Tibial nerve (tissue), 4 donors: Measurements from ENCODE around the gene CSTF2. TPM values are rescaled to one million over a fixed set of nuclear protein-coding genes. Genes with fewer than 3 reads are reported as not detected.
"Not testable (repeated sequence)": the region's sequence is repeated elsewhere in the genome, so short reads cannot be mapped to it uniquely, and the experiment has no call there.

Experiments
- DNase-seq, 2 donors: peaks; one replicate each; pipeline ENCODE4 v3.0.0-alpha.2; 2019; ENCODE audit warnings: low spot score in 2 of 2
- H3K27ac ChIP-seq, 4 donors: fragments of 200-600 bp; sonication (generic) in 3 of 4; one replicate each; pipeline ENCODE4 v1.5.1; 2017 to 2019; ENCODE audit warnings: mild to moderate bottlenecking in 1 of 4
- H3K27me3 ChIP-seq, 2 donors: fragments of 200-600 bp; sonication (generic) in 1 of 2; one replicate each; pipeline versions ENCODE4 v1.5.1 to v1.6.0; 2017 to 2019
- H3K36me3 ChIP-seq, 3 donors: fragments of 200-600 bp; sonication (generic); one replicate each; pipeline ENCODE4 v1.5.1; 2018 to 2019
- H3K4me1 ChIP-seq, 4 donors: fragments of 200-600 bp; sonication (generic) in 3 of 4; one replicate each; pipeline ENCODE4 v1.5.1; 2017 to 2019
- H3K4me3 ChIP-seq, 4 donors: fragments of 200-600 bp; sonication (generic) in 3 of 4; one replicate each; pipeline ENCODE4 v1.5.1; 2017 to 2019; ENCODE audit warnings: mild to moderate bottlenecking in 1 of 4, moderate library complexity in 1 of 4
- H3K9me3 ChIP-seq, 4 donors: fragments of 200-600 bp; sonication (generic) in 3 of 4; one replicate each; pipeline ENCODE4 v1.5.1; 2017 to 2019
- EP300 ChIP-seq, 2 donors: sonication (generic); formaldehyde crosslinking; IDR thresholded peaks; one replicate each; pipeline ENCODE4 v1.6.1; 2017; ENCODE audit warnings: antibody characterized with exemption in 2 of 2, mild to moderate bottlenecking in 1 of 2
- POLR2A ChIP-seq, 2 donors: fragments of 450-650 bp; IDR thresholded peaks; one replicate each; pipeline ENCODE4 v1.6.1; 2017; ENCODE audit warnings: antibody characterized with exemption in 2 of 2, mild to moderate bottlenecking in 2 of 2, moderate library complexity in 2 of 2
- WGBS, 2 donors: methylation state at CpG; one replicate each; pipeline ENCODE4 v1.1.5; 2018; 5-methylcytosine and 5-hydroxymethylcytosine counted together
- total RNA-seq, 4 donors: library from RNA; depleted of rRNA; stranded (reverse); fragments of >200 nt; gene quantifications; one replicate each; pipeline ENCODE4 v1.1.0, GENCODE V29; 2016
- TF ChIP-seq, protein P1 (sequence below), 5 experiments: fragments of 200-600 bp in 3 of 5; fragments of 450-650 bp in 2 of 5; sonication (generic) in 3 of 5; IDR thresholded peaks; one replicate each; pipeline ENCODE4 v1.5.1; 2016 to 2019; ENCODE audit warnings: antibody characterized with exemption in 5 of 5, mild to moderate bottlenecking in 3 of 5, moderate library complexity in 2 of 5

CSTF2 gene
- total RNA-seq, 4 donors from 2014 or later, result 5.7 to 17.7 (median 14.2) TPM

DNA sequence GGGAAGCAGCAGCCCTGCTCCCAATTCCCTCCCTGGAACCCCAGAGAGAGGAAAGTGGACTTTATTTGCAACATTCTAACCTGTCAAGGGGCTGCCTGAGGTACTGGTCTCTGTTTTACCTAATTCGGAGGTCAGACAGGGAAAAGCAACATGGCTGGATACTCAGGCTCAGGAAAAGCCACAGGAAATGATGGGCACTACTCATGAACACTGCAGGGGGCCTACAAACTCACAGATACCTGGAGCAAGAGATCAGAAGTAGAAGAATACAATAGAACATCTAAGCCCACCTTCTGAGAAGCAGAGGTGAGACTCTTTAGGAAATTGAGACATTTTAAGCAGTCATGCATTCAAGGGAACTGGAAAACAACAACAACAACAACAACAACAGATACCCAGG, 15.4 kb upstream of the CSTF2 start:
- Histone ChIP-seq H3K4me3 (no peak overlapping the region), H3K27me3 (no peaks in the 10 kb centered on the region), H3K36me3 (no peaks in the 10 kb centered on the region), H3K9me3 (peaks cover 0 to 4% (median 0%) of the 10 kb centered on the region in 4 donors), H3K27ac (no peak overlapping the region), H3K4me1 (no peaks in the 10 kb centered on the region)
- no peak for DNase-seq
- TF ChIP-seq POLR2A (IDR thresholded peaks at IDR 0.05) (no peak), EP300 (IDR thresholded peaks at IDR 0.05) (no peak)
- TF ChIP-seq, protein P1, sequence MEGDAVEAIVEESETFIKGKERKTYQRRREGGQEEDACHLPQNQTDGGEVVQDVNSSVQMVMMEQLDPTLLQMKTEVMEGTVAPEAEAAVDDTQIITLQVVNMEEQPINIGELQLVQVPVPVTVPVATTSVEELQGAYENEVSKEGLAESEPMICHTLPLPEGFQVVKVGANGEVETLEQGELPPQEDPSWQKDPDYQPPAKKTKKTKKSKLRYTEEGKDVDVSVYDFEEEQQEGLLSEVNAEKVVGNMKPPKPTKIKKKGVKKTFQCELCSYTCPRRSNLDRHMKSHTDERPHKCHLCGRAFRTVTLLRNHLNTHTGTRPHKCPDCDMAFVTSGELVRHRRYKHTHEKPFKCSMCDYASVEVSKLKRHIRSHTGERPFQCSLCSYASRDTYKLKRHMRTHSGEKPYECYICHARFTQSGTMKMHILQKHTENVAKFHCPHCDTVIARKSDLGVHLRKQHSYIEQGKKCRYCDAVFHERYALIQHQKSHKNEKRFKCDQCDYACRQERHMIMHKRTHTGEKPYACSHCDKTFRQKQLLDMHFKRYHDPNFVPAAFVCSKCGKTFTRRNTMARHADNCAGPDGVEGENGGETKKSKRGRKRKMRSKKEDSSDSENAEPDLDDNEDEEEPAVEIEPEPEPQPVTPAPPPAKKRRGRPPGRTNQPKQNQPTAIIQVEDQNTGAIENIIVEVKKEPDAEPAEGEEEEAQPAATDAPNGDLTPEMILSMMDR (IDR thresholded peaks at IDR 0.05), result no peak
- 54 to 56% methylated on average over 1 of the region's 1 CpG for WGBS, 2 donors

DNA sequence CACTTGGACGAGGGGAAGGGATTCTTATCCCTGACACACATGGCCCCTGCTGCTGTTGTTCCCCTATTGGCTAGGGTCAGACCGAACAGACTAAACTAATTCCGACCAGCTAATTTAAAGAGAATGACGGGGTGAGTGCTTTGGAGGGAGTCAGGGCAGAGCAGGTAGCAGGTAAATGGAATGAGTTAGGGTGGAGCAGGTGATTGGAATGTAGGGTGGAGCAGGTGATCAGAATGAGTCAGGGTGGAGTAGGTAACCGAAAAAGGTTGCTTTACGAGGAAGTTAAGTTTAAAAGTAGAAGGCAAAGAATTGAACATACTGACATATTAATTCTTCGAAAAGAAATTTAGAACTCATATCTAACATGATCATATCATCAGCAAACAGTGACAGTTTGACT, 11.9 kb upstream of the CSTF2 start:
- not testable (repeated sequence) for H3K4me3 ChIP-seq, H3K27me3 ChIP-seq, H3K27ac ChIP-seq, DNase-seq, H3K9me3 ChIP-seq, H3K36me3 ChIP-seq, H3K4me1 ChIP-seq
- 86 to 95% methylated on average over 7 of the region's 7 CpGs for WGBS, 2 donors

DNA sequence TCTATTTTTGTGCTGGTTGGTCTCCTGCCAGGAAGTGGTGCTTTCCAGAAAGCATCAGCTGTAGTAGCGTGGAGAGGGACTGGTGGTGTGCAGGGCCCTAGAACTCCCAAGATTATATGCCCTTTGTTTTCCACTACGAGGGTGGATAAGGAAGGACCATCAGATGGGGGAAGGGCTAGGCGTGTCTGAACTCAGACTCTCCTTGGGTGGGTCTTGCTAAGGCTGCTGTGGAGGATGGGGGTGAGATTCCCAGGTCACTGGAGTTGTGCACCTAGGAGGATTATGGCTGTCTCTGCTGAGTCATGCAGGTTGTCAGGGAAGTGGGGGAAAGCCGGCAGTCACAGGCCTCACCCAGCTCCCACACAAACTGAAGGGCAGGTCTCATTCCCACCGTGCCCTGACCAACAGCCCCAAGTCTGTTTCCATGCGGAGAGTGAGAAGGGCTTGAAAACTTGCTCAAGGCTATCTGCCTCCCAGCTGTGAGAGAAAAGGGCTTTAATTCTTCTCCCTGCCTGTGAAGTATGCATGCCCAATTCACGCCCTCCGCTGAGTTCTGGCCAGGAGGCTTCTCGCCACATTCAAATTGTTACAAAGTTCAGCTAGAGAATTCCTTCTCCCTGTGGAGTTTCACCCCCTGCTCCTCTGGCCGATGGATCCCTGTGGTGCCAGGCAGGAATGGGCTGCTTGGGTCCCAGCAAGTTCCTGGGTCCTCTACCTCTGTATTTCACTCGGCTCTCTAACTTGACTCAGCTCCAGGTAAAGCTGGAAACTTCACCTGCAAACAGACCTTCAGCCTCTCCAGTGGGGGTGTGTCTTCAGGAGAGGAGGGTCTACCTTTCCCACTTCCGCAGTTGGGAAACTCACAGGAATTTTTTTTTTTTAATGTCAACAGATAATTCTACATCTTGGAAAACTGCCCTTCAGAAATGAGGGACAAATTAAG, 7.7 kb upstream of the CSTF2 start:
- Histone ChIP-seq H3K9me3 (no peaks in the 10 kb centered on the region), H3K27me3 (peaks cover 0 to 18% of the 10 kb centered on the region in 2 donors), H3K4me3 (no peak overlapping the region), H3K27ac (no peak overlapping the region), H3K4me1 (no peaks in the 10 kb centered on the region), H3K36me3 (no peaks in the 10 kb centered on the region)
- TF ChIP-seq EP300 (IDR thresholded peaks at IDR 0.05) (no peak), POLR2A (IDR thresholded peaks at IDR 0.05) (no peak)
- 35 to 63% methylated on average over 10 to 12 of the region's 12 CpGs for WGBS, 2 donors
- DNase-seq, result no peak

DNA sequence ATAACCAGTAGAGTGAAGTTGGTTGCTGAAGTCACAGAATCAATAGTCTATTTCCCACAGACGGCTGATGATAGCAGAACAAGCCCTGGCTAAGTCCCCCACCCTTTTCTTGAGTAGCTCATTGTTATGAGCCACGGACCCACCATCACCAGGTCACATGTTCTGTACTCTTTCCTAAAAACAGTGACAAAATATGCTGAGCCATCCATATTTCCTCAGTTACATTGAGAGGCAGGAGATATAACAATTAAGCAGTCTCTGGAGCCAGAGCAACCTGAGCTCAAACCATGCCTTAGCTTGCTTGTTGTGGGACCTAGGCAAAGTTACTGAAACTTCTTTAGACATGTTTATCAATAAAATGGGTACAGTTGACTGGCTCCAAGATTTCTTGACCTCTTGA, 2.9 kb upstream of the CSTF2 start:
- peaks cover 0 to 24% of the 10 kb centered on the region in 2 donors for H3K27me3 ChIP-seq
- H3K4me3 ChIP-seq, result no peak overlapping the region
- H3K36me3 ChIP-seq, result no peaks in the 10 kb centered on the region
- peaks cover 0 to 11% (median 0%) of the 10 kb centered on the region in 4 donors for H3K4me1 ChIP-seq
- no peak for TF ChIP-seq EP300 (IDR thresholded peaks at IDR 0.05)
- TF ChIP-seq, protein P1 (IDR thresholded peaks at IDR 0.05), result no peak
- TF ChIP-seq POLR2A (IDR thresholded peaks at IDR 0.05), result no peak
- no peaks in the 10 kb centered on the region for H3K9me3 ChIP-seq
- DNase-seq, result no peak
- 55 to 69% methylated on average over 2 of the region's 2 CpGs for WGBS, 2 donors
- no peak overlapping the region for H3K27ac ChIP-seq

DNA sequence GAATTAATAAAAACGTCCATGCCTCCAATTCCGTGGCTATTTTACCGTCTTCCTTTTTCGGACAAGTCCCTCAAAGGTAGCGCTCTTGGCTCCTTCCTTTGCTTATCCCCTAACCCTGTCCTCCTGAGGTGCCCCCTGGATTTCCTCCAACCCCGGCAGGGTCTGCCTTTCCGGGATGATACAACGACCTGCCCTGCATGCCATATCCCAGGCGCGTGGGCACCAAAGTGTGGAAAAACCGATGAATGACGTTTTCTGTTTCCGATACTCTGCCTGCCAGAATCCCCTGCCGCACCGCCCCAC, 706 bp upstream of the CSTF2 start:
- TF ChIP-seq POLR2A (IDR thresholded peaks at IDR 0.05), result no peak
- no peak for TF ChIP-seq EP300 (IDR thresholded peaks at IDR 0.05)
- TF ChIP-seq, protein P1 (IDR thresholded peaks at IDR 0.05), result no peak
- WGBS, 2 donors, result 4 to 42% methylated on average over 14 to 15 of the region's 15 CpGs
- H3K9me3 ChIP-seq, result no peaks in the 10 kb centered on the region
- H3K27me3 ChIP-seq, result peaks cover 0 to 17% of the 10 kb centered on the region in 2 donors
- no peak for DNase-seq
- peak overlapping the region; percentile 36 to 66 (median 43) for H3K4me3 ChIP-seq
- peaks cover 0 to 13% (median 0%) of the 10 kb centered on the region in 3 donors for H3K36me3 ChIP-seq
- H3K4me1 ChIP-seq, result peaks cover 0 to 11% (median 0%) of the 10 kb centered on the region in 4 donors
- peak overlapping the region in 3 of 4 donors; percentile 9 to 72 (median 54) for H3K27ac ChIP-seq

DNA sequence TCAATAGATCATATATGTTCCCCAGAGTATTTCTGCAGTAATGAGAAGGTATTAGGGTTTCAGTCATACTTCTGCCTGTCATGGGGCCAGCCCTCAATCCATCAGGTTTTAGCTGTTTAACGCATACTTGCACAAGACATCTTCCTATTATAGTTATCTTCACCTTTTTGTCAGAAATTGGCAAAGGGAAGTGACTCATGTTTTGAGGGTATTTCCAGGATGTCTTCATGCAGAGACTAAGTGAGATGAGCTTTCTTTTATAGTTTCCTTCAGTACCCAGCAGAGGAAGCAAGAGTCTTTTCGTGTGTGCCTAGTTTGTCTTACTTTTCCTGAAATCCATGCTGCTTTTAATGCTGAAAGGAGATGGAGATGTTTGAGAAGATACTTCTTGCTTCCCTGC, 9.5 kb downstream of the CSTF2 start:
- WGBS, 2 donors, result 77 to 79% methylated on average over 2 of the region's 2 CpGs
- H3K27ac ChIP-seq, result no peak overlapping the region
- no peaks in the 10 kb centered on the region for H3K9me3 ChIP-seq
- H3K4me3 ChIP-seq, result no peak overlapping the region
- peaks cover 0 to 8% of the 10 kb centered on the region in 2 donors for H3K27me3 ChIP-seq
- no peak for DNase-seq
- peaks cover 0 to 80% (median 0%) of the 10 kb centered on the region in 3 donors for H3K36me3 ChIP-seq
- TF ChIP-seq, protein P1 (IDR thresholded peaks at IDR 0.05), result no peak
- TF ChIP-seq POLR2A (IDR thresholded peaks at IDR 0.05) (no peak), EP300 (IDR thresholded peaks at IDR 0.05) (no peak)
- H3K4me1 ChIP-seq, result no peaks in the 10 kb centered on the region
